ENCODE data around the gene LDHB.
"Not testable (repeated sequence)": the region's sequence is repeated elsewhere in the genome, so short reads cannot be mapped to it uniquely, and the experiment has no call there.

Gene LDHB

DNA sequence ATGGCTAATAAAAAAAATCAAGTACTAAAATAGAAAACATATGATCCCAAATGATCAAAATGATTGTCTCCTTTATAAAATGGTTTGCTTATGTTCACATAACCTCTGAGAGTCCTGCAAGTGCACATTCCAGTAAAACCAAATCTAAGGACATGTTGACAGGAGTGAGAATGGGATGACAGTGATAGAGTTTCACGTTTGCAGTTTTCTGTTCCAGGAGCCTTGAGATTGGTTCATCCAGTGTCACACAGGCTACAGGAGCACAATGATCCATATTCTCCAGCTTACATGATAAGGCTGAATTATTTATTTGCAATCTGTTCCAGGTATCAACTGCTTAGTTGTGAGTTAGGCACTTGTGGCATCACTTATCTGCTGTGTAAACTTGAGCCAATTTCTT, 51.5 kb downstream of the LDHB start:
- no peak for DNase-seq

DNA sequence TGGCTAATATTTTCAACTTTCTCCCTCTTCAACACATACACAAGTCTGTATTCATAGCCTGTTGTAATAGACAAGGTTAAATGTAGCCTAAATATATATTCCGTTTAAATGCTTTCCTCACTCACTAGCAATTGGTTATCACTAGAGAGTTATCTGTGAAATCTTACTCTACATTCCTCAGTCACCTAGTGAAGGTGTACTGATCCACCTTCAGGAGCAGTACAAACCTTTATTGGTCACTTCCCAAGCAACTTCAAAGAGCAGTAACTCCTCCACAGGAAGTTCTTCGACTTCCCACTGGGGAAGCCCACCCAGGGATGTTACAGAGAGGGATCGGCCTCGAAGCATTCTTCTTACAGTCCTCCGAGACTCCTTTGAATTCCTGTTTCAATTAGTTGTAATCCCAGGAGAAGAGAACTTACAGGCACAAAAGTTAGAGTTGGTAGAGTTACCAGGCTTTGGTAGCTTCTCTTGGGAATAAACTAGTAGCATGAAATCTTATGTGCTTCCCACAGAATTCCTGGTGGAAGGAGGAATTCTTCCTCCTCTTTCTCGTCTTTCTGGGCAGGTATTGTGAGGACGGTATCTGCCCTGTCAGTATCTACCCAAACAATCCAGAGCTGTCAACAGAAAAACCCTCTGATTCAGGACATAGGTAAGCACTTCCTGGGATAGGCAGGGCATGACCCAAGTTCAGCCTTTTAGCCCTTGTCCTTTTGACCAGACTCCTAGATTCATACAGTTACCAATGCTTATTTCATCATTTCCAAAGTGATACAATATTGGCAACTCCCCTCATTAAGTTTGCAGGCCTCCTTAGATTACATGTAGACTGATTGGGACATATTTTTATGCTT, 53.2 kb downstream of the LDHB start, which contains the start of gene GYS2:
Gene GYS2 (minus strand): TSS at position 603 of the 857 bp plus-strand sequence. CDS start 255 bp downstream, at position 348.
- DNase-seq, result no peak

DNA sequence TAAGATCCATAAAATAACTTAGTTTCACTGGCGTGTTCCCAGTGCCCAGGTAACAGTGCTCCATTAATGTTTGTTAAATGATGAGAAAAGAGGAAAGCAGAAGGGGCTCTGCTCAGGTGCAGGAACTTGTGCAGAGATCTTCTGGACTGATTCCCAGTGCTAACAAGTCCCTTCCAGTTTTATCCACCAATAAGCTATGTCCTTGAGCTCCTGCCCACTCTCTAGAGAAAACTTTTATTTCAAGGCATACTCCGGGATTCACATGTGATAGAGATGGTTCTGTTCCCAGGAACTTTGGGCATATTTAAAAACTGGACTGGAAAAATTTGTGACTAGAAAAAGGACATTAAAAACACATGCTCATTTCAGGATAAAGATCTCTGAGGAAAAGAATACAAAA, 54.9 kb downstream of the LDHB start:
- no peak for DNase-seq

DNA sequence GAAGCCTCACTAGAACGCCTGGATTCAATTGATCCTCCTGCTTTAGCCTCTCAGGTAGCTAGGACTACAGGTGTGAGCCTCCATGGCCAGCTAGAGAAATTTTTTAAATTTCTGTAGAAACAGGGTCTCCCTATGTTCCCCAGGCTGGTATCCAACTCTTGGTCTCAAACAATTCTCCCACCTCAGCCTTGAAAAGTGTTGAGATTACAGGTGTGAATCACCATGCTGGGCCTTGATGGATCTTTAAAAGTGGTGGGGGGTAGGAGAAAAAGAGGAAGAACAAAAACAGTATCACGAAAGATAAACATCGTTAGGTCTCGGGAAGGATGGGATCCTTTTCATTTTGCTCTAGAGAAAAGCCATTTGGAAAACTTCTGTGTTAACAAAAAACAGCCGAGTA, 57.4 kb downstream of the LDHB start:
- no peak for DNase-seq

DNA sequence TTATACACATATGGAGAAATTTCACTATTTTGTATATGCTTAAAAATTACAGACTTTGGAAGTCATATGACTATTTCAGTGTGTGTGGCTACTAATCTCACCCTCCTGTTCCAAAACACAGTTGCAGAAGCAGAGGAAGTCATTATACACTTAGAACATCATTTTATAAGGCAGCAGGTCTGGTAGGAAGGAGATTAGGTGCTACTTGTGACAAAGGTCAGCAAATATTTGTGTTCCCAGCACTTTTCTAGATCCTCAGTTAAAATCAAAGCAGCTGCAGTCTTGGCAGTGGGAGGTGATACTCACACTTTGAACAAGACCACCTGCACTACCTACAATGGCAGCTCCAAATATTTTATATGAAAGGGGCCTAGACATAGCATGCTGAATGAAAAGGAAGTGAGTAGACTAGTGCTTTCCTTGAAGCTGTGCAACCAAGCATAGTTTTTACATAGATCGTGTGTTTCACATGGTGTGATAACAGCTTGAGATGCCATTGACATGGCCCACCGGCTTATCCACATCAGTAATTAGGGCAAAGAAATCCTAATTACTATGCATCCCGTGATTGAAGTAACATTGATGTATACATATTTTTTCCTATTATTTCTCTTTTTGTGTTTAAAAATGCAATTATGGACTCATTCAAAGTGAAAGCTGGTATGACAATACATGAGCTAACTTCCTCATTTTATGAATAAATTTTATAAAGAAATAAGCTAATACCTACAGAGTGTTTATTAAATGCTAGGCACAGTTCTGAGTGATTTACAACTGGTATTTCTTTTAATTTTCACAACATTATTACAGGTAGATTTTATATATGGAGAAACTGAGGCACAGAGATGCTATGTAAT, 58.3 kb downstream of the LDHB start:
- DNase-seq, result no peak

DNA sequence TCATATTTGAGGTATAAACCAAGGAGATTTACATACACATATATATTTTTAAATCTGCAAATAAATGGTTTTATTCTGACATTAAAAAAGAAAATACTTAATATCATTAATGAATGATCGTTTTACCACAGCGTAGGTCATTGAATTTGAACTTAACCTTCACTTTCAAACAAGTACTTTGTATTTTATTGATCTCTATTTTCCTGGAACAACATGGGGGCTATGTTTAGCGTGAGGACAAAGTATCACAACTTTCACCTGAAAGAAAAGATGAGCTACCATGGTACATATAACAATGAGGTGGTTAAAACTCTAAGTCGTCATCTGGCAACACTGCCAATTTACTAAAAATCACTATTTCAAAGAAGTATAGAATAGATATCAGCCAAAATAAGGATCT, 59.0 kb downstream of the LDHB start:
- no peak for DNase-seq

DNA sequence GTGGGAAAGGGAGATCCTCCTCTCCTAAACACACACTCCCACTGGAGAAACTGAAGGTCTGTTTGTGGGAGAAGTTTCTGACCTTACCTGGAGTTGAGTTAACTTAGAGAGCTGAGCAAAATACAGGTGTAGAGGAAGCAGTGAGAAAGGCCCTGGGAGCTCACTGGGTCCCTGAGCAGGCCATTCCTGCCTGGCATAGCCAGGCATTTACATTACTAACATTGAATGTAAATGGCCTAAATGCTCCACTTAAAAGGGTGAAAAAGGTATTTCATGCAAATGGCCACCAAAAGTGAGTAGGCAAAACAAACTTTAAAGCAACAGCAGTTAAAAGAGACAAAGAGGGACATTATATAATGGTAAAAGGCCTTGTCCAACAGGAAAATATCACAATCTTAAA, 62.3 kb downstream of the LDHB start:
- not testable (repeated sequence) for DNase-seq

DNA sequence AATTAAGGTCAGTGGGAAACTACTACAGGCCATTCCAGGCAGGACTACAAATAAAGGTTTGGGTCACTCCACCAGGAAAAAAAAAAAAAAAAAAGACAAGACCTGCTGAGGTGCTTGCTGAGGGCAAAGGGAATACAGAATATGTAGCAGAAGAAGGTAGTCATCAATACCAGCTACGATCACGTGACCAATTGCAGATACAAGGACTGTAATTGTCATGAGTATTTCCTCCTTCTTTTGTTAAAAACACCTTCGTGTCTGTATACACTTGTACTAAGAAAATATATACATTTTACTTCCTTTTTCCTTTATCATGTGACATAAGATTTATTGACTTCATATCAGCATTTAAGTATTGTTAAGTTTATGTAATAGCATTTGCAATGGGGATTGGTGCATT, 72.2 kb downstream of the LDHB start:
- DNase-seq, result no peak

Measured in DMS79 treated with DMSO at 0.1 percent for 48 hours (cell line).